ENCODE measurements around the gene FGFBP2. TPM values are rescaled to one million over a fixed set of nuclear protein-coding genes. Genes with fewer than 3 reads are reported as not detected.

Gene FGFBP2
- total and polyA plus RNA-seq, 11 donors: 0.39 to 15.6 (median 1.4) TPM

DNA sequence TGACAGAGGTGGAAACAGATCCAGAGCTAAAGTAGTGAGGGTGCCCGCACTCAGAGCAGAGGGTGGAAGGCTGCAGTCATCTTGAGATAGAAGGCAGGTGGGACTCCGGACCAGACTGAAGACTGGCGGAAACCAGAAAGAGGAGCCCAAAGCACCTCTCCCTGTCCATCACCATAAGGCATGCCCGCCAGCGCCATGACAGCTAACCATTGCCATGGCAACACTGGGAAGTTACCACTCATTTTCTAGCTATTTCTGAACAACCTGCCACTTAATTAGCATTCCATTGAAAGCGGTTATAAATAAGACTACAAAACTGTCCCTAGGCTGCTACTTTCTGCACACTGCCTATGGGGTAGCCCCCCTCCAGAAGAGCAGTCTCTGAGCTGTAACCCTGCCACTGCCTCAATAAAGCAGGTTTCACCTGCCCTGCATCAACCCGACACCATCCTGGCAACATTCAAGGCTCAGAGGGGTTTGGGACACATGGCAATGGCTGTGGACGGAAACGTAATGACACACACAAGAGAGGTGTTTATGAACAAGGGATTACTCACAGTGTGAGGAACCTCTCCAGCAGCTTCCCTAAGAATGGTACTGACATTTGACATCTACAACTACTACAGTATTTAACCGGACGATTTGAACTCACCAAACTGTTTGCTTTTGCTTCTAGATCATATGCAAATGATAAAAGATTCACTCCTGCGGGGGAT is 27.8 kb upstream of the FGFBP2 start:
- H3K4me1 ChIP-seq: no peaks in the 10 kb centered on the region
- no peak overlapping the region for H3K4me3 ChIP-seq
- H3K36me3 ChIP-seq: peaks cover 0 to 35% (median 0%) of the 10 kb centered on the region in 9 donors
- ATAC-seq: no peak
- H3K9me3 ChIP-seq: no peaks in the 10 kb centered on the region
- no peak for DNase-seq
- intact Hi-C loops (cut with DNase I): no loop called here
- no peak overlapping the region for H3K27ac ChIP-seq
- no peaks in the 10 kb centered on the region for H3K27me3 ChIP-seq
- TF ChIP-seq, protein P1, sequence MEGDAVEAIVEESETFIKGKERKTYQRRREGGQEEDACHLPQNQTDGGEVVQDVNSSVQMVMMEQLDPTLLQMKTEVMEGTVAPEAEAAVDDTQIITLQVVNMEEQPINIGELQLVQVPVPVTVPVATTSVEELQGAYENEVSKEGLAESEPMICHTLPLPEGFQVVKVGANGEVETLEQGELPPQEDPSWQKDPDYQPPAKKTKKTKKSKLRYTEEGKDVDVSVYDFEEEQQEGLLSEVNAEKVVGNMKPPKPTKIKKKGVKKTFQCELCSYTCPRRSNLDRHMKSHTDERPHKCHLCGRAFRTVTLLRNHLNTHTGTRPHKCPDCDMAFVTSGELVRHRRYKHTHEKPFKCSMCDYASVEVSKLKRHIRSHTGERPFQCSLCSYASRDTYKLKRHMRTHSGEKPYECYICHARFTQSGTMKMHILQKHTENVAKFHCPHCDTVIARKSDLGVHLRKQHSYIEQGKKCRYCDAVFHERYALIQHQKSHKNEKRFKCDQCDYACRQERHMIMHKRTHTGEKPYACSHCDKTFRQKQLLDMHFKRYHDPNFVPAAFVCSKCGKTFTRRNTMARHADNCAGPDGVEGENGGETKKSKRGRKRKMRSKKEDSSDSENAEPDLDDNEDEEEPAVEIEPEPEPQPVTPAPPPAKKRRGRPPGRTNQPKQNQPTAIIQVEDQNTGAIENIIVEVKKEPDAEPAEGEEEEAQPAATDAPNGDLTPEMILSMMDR (IDR thresholded peaks at IDR 0.05): no peak
- TF ChIP-seq POLR2A (IDR thresholded peaks at IDR 0.05): no peak
- 82 to 93% (median 88%) methylated on average over 12 of the region's 12 CpGs for WGBS, 4 donors

DNA sequence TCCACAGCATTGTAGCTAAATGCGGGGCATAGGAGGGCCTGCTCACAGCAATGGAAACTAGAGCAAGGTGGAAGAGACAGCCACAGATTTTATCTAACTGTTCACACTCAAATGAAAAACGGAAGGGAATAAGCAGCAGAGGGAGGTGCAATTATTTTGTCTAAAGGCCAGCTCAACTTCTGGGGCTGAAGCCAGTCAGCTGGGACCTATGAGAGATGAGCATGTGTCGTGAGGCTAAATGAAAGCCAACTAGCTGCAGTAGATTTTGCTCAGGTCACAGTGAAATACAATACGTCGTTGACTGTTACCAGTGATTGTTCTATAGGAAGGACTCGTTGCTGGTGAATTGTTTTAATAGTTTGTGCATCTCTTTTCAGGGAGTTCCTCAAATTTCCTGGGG is 26.4 kb upstream of the FGFBP2 start:
- 65 to 82% (median 70%) methylated on average over 6 of the region's 6 CpGs for WGBS, 4 donors
- ATAC-seq (no peak), DNase-seq (no peak)
- H3K4me1 ChIP-seq: no peaks in the 10 kb centered on the region
- H3K36me3 ChIP-seq: peaks cover 0 to 47% (median 0%) of the 10 kb centered on the region in 9 donors
- no peaks in the 10 kb centered on the region for H3K27me3 ChIP-seq
- intact Hi-C loops (cut with DNase I): no loop called here
- TF ChIP-seq, protein P1 (IDR thresholded peaks at IDR 0.05): no peak
- no peak for TF ChIP-seq POLR2A (IDR thresholded peaks at IDR 0.05)
- no peak overlapping the region for H3K27ac ChIP-seq
- no peak overlapping the region for H3K4me3 ChIP-seq
- H3K9me3 ChIP-seq: no peaks in the 10 kb centered on the region

DNA sequence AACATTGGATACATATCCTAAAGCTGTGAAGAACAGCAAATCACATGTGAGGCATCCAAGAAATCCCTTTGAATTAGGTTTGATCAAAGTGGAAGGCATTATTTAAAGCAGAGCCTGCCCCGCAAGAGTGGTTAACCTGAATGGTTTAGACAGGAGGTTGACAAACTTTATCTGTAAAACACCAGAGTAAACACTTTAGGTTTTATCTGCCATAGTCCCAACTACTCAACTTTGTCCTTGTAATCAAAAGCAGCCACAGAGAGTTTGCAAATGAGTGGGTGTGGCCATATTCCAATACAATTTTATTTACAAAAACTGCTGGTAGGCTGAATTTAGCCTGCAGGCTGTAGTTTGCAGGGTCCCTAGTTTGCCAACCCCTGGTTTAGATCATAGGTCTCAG is 25.2 kb upstream of the FGFBP2 start:
- no peak overlapping the region for H3K27ac ChIP-seq
- H3K9me3 ChIP-seq: no peaks in the 10 kb centered on the region
- peaks cover 0 to 54% (median 0%) of the 10 kb centered on the region in 9 donors for H3K36me3 ChIP-seq
- WGBS, 4 donors: 92 to 100% (median 94%) methylated on average over 1 of the region's 1 CpG
- no peaks in the 10 kb centered on the region for H3K4me1 ChIP-seq
- ATAC-seq: no peak
- no peaks in the 10 kb centered on the region for H3K27me3 ChIP-seq
- intact Hi-C loops (cut with DNase I): no loop called here
- DNase-seq: no peak
- no peak for TF ChIP-seq POLR2A (IDR thresholded peaks at IDR 0.05)
- TF ChIP-seq, protein P1 (IDR thresholded peaks at IDR 0.05): no peak
- no peak overlapping the region for H3K4me3 ChIP-seq

DNA sequence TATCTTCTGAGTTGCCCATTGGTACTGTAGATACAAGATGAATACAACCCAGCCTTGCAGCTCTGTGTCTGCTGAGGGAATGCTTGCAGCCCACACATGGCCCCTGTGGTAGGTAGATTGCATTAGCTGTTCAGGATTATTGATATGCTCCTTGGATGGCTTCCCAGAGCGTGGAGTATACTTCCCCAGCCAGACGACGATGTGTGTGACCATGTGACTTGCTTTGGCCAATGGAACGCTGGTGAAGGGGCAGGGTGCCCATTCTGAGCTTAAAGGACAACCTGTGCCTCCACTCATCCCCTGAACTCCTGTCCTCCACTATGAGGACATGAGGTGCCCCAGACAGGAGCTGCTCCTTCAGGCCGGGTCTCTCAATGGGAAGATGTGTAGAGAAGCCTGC is 23.9 kb upstream of the FGFBP2 start:
- ATAC-seq: no peak
- Histone ChIP-seq H3K9me3 (no peaks in the 10 kb centered on the region), H3K4me1 (no peaks in the 10 kb centered on the region), H3K4me3 (no peak overlapping the region), H3K27ac (no peak overlapping the region), H3K36me3 (peaks cover 0 to 61% (median 0%) of the 10 kb centered on the region in 9 donors), H3K27me3 (no peaks in the 10 kb centered on the region)
- 60 to 73% (median 65%) methylated on average over 5 of the region's 5 CpGs for WGBS, 4 donors
- TF ChIP-seq POLR2A (IDR thresholded peaks at IDR 0.05): no peak
- TF ChIP-seq, protein P1 (IDR thresholded peaks at IDR 0.05): no peak
- intact Hi-C loops (cut with DNase I): no loop called here
- DNase-seq: no peak
